Measurements from ENCODE around the gene TMEM50B. TPM values are rescaled to one million over a fixed set of nuclear protein-coding genes. Genes with fewer than 3 reads are reported as not detected.
A peak's percentile ranks its signal among the peaks of the same experiment; 100 is the strongest.
"Not testable (repeated sequence)": the region's sequence is repeated elsewhere in the genome, so short reads cannot be mapped to it uniquely, and the experiment has no call there.

TMEM50B gene
- total RNA-seq, 2 donors from 2014 or later, result 29.0 to 50.1 TPM

- no peak overlapping the region for H3K27ac ChIP-seq
- DNase-seq, result no peak
- no peaks in the 10 kb centered on the region for H3K27me3 ChIP-seq
- H3K9me3 ChIP-seq, result no peaks in the 10 kb centered on the region
- peaks cover 6% of the 10 kb centered on the region for H3K36me3 ChIP-seq
- intact Hi-C loops (cut with DNase I), result no loop called here
- H3K4me1 ChIP-seq, result peaks cover 5% of the 10 kb centered on the region
- no peak overlapping the region for H3K4me3 ChIP-seq
- TF ChIP-seq CTCF (IDR thresholded peaks at IDR 0.05), result no peak
- H3K9ac ChIP-seq (ENCODE audit: low read depth in 2 of 2, low read length in 2 of 2), result no peak overlapping the region
These were observed 20.9 kb downstream of the TMEM50B start for GRCh38 chr21:33458861-33459260.

- Histone ChIP-seq H3K4me1 (no peaks in the 10 kb centered on the region), H3K36me3 (peaks cover 6% of the 10 kb centered on the region), H3K4me3 (no peak overlapping the region), H3K9me3 (no peaks in the 10 kb centered on the region), H3K27ac (no peak overlapping the region), H3K27me3 (no peaks in the 10 kb centered on the region), H3K9ac (ENCODE audit: low read depth in 2 of 2, low read length in 2 of 2) (no peak overlapping the region)
- no peak for TF ChIP-seq CTCF (IDR thresholded peaks at IDR 0.05)
- intact Hi-C loops (cut with DNase I), result no loop called here
- no peak for DNase-seq
These were observed 23.9 kb downstream of the TMEM50B start for GRCh38 chr21:33455686-33456446.

GRCh38 chr21:33452362-33452761 is 27.4 kb downstream of the TMEM50B start:
- Histone ChIP-seq H3K4me3 (no peak overlapping the region), H3K4me1 (no peaks in the 10 kb centered on the region), H3K36me3 (peaks cover 6% of the 10 kb centered on the region), H3K27me3 (no peaks in the 10 kb centered on the region), H3K27ac (peak overlapping the region; percentile 7), H3K9ac (ENCODE audit: low read depth in 2 of 2, low read length in 2 of 2) (peak overlapping the region in 1 of 2 donors; percentile 32), H3K9me3 (no peaks in the 10 kb centered on the region)
- no peak for DNase-seq
- intact Hi-C loops (cut with DNase I), result no loop called here
- no peak for TF ChIP-seq CTCF (IDR thresholded peaks at IDR 0.05)

GRCh38 chr21:33451634-33452071 is 28.1 kb downstream of the TMEM50B start:
- Histone ChIP-seq H3K27me3 (no peaks in the 10 kb centered on the region), H3K9me3 (no peaks in the 10 kb centered on the region), H3K4me3 (no peak overlapping the region), H3K9ac (ENCODE audit: low read depth in 2 of 2, low read length in 2 of 2) (peak overlapping the region in 1 of 2 donors; percentile 32), H3K27ac (peak overlapping the region; percentile 7), H3K4me1 (no peaks in the 10 kb centered on the region), H3K36me3 (peaks cover 6% of the 10 kb centered on the region)
- TF ChIP-seq CTCF (IDR thresholded peaks at IDR 0.05), result no peak
- intact Hi-C loops (cut with DNase I), result no loop called here
- no peak for DNase-seq

GRCh38 chr21:33449616-33450015 is 30.2 kb downstream of the TMEM50B start:
- no peak overlapping the region for H3K9ac ChIP-seq (ENCODE audit: low read depth in 2 of 2, low read length in 2 of 2)
- no peak for TF ChIP-seq CTCF (IDR thresholded peaks at IDR 0.05)
- DNase-seq, result no peak
- intact Hi-C loops (cut with DNase I), result loop anchor here (10.0 kb wide), 1 partner anchor 75 kb away; no protein-coding TSS in a partner anchor
- no peak overlapping the region for H3K4me3 ChIP-seq
- H3K9me3 ChIP-seq, result no peaks in the 10 kb centered on the region
- H3K27me3 ChIP-seq, result no peaks in the 10 kb centered on the region
- no peaks in the 10 kb centered on the region for H3K36me3 ChIP-seq
- no peaks in the 10 kb centered on the region for H3K4me1 ChIP-seq
- no peak overlapping the region for H3K27ac ChIP-seq

GRCh38 chr21:33446620-33447019 is 33.2 kb downstream of the TMEM50B start:
- not testable (repeated sequence) for H3K27me3 ChIP-seq; DNase-seq; H3K4me1 ChIP-seq; H3K36me3 ChIP-seq; H3K4me3 ChIP-seq; H3K9ac ChIP-seq (ENCODE audit: low read depth in 2 of 2, low read length in 2 of 2); H3K9me3 ChIP-seq; H3K27ac ChIP-seq
- intact Hi-C loops (cut with DNase I), result loop anchor here (10.0 kb wide), 1 partner anchor 72 kb away; no protein-coding TSS in a partner anchor
